ENCODE measurements around the gene RGS18.
"Not testable (repeated sequence)": the region's sequence is repeated elsewhere in the genome, so short reads cannot be mapped to it uniquely, and the experiment has no call there.

RGS18 gene

DNA sequence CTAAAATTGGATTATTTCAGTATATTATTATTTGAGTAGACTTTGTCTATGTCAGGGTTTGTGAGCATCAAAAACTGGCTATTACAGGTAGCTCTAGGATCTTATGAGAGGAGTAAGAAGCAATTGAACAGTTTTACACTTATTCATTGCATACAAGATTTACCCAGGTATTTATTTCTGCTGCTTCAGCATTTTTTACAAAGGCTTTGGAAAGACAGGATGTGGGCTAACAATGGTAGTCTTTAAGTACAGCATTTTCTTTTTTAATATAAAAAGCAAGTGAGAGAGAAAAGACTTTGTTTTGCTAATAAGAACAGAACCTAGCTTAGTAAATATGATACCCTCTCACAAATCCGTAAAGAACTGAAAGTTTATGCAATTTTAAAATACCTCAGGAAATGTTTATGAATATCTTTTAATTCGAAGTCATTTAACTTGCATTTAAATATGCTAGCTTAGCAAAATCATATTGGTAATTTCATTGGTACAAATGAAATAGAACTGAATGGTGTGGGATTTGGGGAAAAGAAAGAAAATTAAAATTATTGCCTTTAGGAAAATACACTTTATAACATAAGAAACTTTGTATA is 32.1 kb upstream of the RGS18 start:
- no peak overlapping the region for H3K4me3 ChIP-seq (ENCODE audit: low read depth, low read length)
- no peak for DNase-seq (ENCODE audit: low read depth)
- TF ChIP-seq CTCF (conservative IDR thresholded peaks at IDR 0.05; ENCODE audit: low read depth, low read length) = no peak

DNA sequence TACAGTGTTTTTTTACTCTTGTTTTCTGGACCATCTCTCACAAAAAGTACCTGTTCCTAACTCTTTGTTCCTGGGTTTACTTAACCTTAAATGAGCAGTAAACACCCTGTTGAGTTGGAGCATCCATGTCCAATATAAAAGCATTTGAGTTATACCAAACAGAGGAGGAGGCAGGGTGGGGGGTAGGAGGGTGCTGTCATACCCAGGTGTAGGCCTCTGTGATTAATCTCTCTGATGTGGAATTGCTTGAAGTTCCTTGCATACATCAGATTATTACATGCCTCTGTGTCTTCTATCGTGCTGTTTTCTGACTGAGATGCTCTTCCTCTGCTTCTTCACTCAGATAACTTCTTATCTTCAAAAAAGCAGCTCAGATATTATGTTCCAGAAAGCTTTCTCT is 28.1 kb upstream of the RGS18 start:
- DNase-seq (ENCODE audit: low read depth) = no peak
- no peak for TF ChIP-seq CTCF (conservative IDR thresholded peaks at IDR 0.05; ENCODE audit: low read depth, low read length)
- no peak overlapping the region for H3K4me3 ChIP-seq (ENCODE audit: low read depth, low read length)

DNA sequence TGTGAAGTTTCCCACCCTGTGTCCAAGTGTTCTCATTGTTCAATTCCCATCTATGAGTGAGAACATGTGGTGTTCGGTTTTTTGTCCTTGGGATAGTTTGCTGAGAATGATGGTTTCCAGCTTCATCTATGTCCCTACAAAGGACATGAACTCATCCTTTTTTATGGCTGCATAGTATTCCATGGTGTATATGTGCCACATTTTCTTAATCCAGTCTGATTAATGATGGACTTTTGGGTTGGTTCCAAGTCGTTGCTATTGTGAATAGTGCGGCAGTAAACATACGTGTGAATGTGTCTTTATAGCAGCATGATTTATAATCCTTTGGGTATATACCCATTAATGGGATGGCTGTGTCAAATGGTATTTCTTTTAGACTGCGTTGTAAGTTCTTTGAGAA is 27.4 kb upstream of the RGS18 start:
- H3K4me3 ChIP-seq (ENCODE audit: low read depth, low read length); DNase-seq (ENCODE audit: low read depth): not testable (repeated sequence)

GRCh38 chr1:192131914-192132313 is 26.3 kb upstream of the RGS18 start:
- TF ChIP-seq CTCF (conservative IDR thresholded peaks at IDR 0.05; ENCODE audit: low read depth, low read length) = no peak
- no peak for DNase-seq (ENCODE audit: low read depth)
- no peak overlapping the region for H3K4me3 ChIP-seq (ENCODE audit: low read depth, low read length)

GRCh38 chr1:192133350-192133926 is 24.8 kb upstream of the RGS18 start:
- no peak overlapping the region for H3K4me3 ChIP-seq (ENCODE audit: low read depth, low read length)
- no peak for TF ChIP-seq CTCF (conservative IDR thresholded peaks at IDR 0.05; ENCODE audit: low read depth, low read length)
- peak; percentile 51 for DNase-seq (ENCODE audit: low read depth)

- peak; percentile 13 for DNase-seq (ENCODE audit: low read depth)
- H3K4me3 ChIP-seq (ENCODE audit: low read depth, low read length) = no peak overlapping the region
- TF ChIP-seq CTCF (conservative IDR thresholded peaks at IDR 0.05; ENCODE audit: low read depth, low read length) = no peak
These were observed 17.9 kb upstream of the RGS18 start for GRCh38 chr1:192140382-192140781.

DNA sequence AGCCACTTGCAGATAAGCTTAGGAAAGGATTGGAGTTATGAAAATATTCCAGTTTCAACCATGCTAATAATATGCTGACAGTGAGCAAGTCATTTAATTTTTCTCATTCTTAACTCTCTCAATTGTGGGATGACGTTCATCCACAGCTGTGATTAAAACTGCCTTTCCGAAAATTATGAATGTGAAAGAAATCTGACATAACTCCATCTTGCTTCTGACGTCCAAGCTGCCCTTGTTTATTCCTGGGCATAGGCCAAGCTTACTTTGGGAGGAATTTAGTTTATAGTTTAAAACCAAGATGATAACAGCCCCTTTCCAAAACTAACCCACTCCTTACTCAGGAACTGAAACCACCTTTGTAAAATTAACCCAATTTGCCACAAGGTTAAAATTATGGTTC is 11.0 kb upstream of the RGS18 start:
- DNase-seq (ENCODE audit: low read depth) = no peak
- no peak overlapping the region for H3K4me3 ChIP-seq (ENCODE audit: low read depth, low read length)
- no peak for TF ChIP-seq CTCF (conservative IDR thresholded peaks at IDR 0.05; ENCODE audit: low read depth, low read length)
